GM21786 (cell line): Measurements from ENCODE around the gene KIAA1328.

Source experiments
- ATAC-seq: cut with Tn5 transposase; IDR thresholded peaks from one replicate; pipeline ENCODE4 v1.9.1; 2021; ENCODE audit not compliant: unreplicated experiment

The KIAA1328 gene

GRCh38 chr18:37274309-37275236 is 445.6 kb downstream of the KIAA1328 start:
- ATAC-seq: no peak

GRCh38 chr18:37275237-37275741 is 446.4 kb downstream of the KIAA1328 start:
- no peak for ATAC-seq

- ATAC-seq: no peak
Measured at GRCh38 chr18:37276111-37276890, 447.4 kb downstream of the KIAA1328 start.

GRCh38 chr18:37277804-37278203 is 448.9 kb downstream of the KIAA1328 start:
- ATAC-seq: no peak
